Posterior vena cava (tissue), 2 donors: Measurements from ENCODE around the gene SLC27A2. TPM values are rescaled to one million over a fixed set of nuclear protein-coding genes. Genes with fewer than 3 reads are reported as not detected.

ENCODE experiments used
- DNase-seq: peaks from one replicate; pipeline ENCODE4 v3.0.0-alpha.2; 2020; ENCODE audit warnings: low spot score
- intact Hi-C, 2 donors: fragments of 100-400 bp; cut with DNase I; formaldehyde crosslinking; loops; one replicate each; pipeline versions ENCODE4 v1.14.1 to v1.14.2; 2022 to 2023
- total RNA-seq, 2 donors: library from RNA; stranded (reverse); fragmentation: NEBNext Ultra II Directional; extraction: Animal tissue kit (Norgen Biotek cat#: 25700); gene quantifications; one replicate each; pipeline ENCODE4 v1.2.1, GENCODE V29; 2021
- donor health status: DM: yes; HTN: yes; CAD: no.
- donor health status: DM: yes; HTN: yes; CAD: no.

Gene SLC27A2
- total RNA-seq, 2 donors from 2014 or later, result 0.33 to 1.1 TPM

- intact Hi-C loops, result no loop called here
- no peak for DNase-seq
These were observed 74.4 kb downstream of the SLC27A2 start for GRCh38 chr15:50256188-50257041.

GRCh38 chr15:50257332-50257731 lies 75.3 kb downstream of the SLC27A2 start:
- intact Hi-C loops, result no loop called here
- DNase-seq, result no peak

- DNase-seq, result no peak
- intact Hi-C loops, result no loop called here
These were observed 75.9 kb downstream of the SLC27A2 start for GRCh38 chr15:50257924-50258323.

GRCh38 chr15:50259276-50259675 lies 77.3 kb downstream of the SLC27A2 start:
- no peak for DNase-seq
- intact Hi-C loops, result no loop called here

GRCh38 chr15:50260969-50261496 lies 79.0 kb downstream of the SLC27A2 start:
- intact Hi-C loops, result no loop called here
- DNase-seq, result no peak

GRCh38 chr15:50261981-50262380 lies 80.0 kb downstream of the SLC27A2 start:
- DNase-seq, result no peak
- intact Hi-C loops, result no loop called here

- no peak for DNase-seq
- intact Hi-C loops, result no loop called here
These were observed 80.5 kb downstream of the SLC27A2 start for GRCh38 chr15:50262533-50262932.

GRCh38 chr15:50265620-50266019 lies 83.6 kb downstream of the SLC27A2 start, which contains the start of gene HDC:
Gene HDC (minus strand): TSS chr15:50265726. CDS start chr15:50265623, 103 bp downstream.
- intact Hi-C loops, result no loop called here
- DNase-seq, result no peak

GRCh38 chr15:50267577-50267976 lies 85.6 kb downstream of the SLC27A2 start:
- no peak for DNase-seq
- intact Hi-C loops, result no loop called here

GRCh38 chr15:50275091-50275490 lies 93.1 kb downstream of the SLC27A2 start:
- no peak for DNase-seq
- intact Hi-C loops, result no loop called here

- DNase-seq, result no peak
- intact Hi-C loops, result no loop called here
These were observed 93.9 kb downstream of the SLC27A2 start for GRCh38 chr15:50275908-50276307.

GRCh38 chr15:50277370-50277769 lies 95.4 kb downstream of the SLC27A2 start:
- intact Hi-C loops, result no loop called here
- no peak for DNase-seq

- intact Hi-C loops, result no loop called here
- DNase-seq, result no peak
These were observed 96.5 kb downstream of the SLC27A2 start for GRCh38 chr15:50278496-50278895.

- intact Hi-C loops, result no loop called here
- no peak for DNase-seq
These were observed 98.3 kb downstream of the SLC27A2 start for GRCh38 chr15:50280271-50280670.

- intact Hi-C loops, result no loop called here
- DNase-seq, result no peak
These were observed 99.4 kb downstream of the SLC27A2 start for GRCh38 chr15:50281427-50281826.

Other genes with a start within 250 kb of the SLC27A2 start
- 10 to 100 TPM; 13.8 to 21.1 TPM for gene ATP8B4, start 63.0 kb upstream of the SLC27A2 start, total RNA-seq
- gene HDC, start 83.5 kb downstream of the SLC27A2 start, total RNA-seq, result 1 to 10 TPM; 3.6 to 5.4 TPM
- gene GABPB1, start 173.0 kb downstream of the SLC27A2 start, total RNA-seq, result 10 to 100 TPM; 11.6 to 16.7 TPM
- gene USP8, start 242.2 kb downstream of the SLC27A2 start, total RNA-seq, result 10 to 100 TPM; 53.1 to 61.0 TPM